Ascending aorta (tissue), 2 donors: ENCODE results near the gene PEX1. TPM values are rescaled to one million over a fixed set of nuclear protein-coding genes. Genes with fewer than 3 reads are reported as not detected.
"Not testable (repeated sequence)": the region's sequence is repeated elsewhere in the genome, so short reads cannot be mapped to it uniquely, and the experiment has no call there.

ENCODE experiments used
- DNase-seq, 2 donors: peaks; one replicate each; pipeline ENCODE4 v3.0.0-alpha.2; 2019; ENCODE audit warnings: low spot score in 2 of 2
- H3K27ac ChIP-seq, 2 donors: fragments of 200-600 bp; sonication (generic); one replicate each; pipeline ENCODE4 v1.5.1; 2016 to 2017; ENCODE audit warnings: mild to moderate bottlenecking in 1 of 2
- H3K27me3 ChIP-seq: fragments of 200-600 bp; sonication (generic); one replicate; pipeline ENCODE4 v1.5.1; 2017
- H3K36me3 ChIP-seq, 2 donors: fragments of 200-600 bp; sonication (generic); one replicate each; pipeline ENCODE4 v1.5.1; 2016
- H3K4me1 ChIP-seq, 2 donors: fragments of 200-600 bp; sonication (generic); one replicate each; pipeline ENCODE4 v1.5.1; 2016 to 2017; ENCODE audit warnings: mild to moderate bottlenecking in 1 of 2
- H3K4me3 ChIP-seq, 2 donors: fragments of 200-600 bp; sonication (generic); one replicate each; pipeline ENCODE4 v1.5.1; 2016 to 2017; ENCODE audit warnings: mild to moderate bottlenecking in 1 of 2
- H3K9me3 ChIP-seq, 2 donors: fragments of 200-600 bp; sonication (generic); one replicate each; pipeline ENCODE4 v1.5.1; 2016
- intact Hi-C: fragments of 100-400 bp; cut with DNase I; formaldehyde crosslinking; loops from one replicate; pipeline ENCODE4 v1.15.1; 2023
- total RNA-seq: library from RNA; depleted of rRNA; stranded (reverse); fragments of >200 nt; gene quantifications from one replicate; pipeline ENCODE4 v1.1.0, GENCODE V29; 2016
- TF ChIP-seq, protein P1 (sequence below), 3 experiments: fragments of 200-600 bp in 2 of 3; fragments of 450-650 bp in 1 of 3; sonication (generic) in 2 of 3; IDR thresholded peaks; one replicate each; pipeline ENCODE4 v1.5.1; 2016 to 2019; ENCODE audit warnings: antibody characterized with exemption in 3 of 3, mild to moderate bottlenecking in 1 of 3, moderate library complexity in 1 of 3

Gene PEX1
- total RNA-seq, 1 donor from 2014 or later, result 6.5 TPM

DNA sequence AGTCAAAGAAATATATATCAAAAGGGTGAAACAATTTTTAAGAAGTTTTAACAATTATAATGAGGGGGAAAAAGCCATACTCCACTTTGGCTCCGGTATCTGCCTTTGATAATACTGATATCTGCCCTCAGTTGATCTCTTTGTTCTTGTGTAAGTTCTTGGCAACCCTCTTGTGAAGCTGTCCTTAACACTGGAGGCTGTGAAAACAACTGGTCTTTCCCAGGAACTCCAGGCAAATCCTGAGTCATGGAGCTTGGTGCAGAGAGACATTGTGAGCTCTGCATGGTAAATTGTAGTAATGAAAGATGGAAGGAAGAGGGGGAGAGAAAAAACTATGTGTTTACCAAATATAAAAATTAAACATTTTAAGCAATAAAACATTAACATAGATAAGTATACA, 38.7 kb downstream of the PEX1 start:
- intact Hi-C loops, result no loop called here
- Histone ChIP-seq H3K27me3 (no peaks in the 10 kb centered on the region), H3K4me1 (no peaks in the 10 kb centered on the region), H3K4me3 (no peak overlapping the region), H3K36me3 (peaks cover 43 to 85% of the 10 kb centered on the region in 2 donors), H3K27ac (no peak overlapping the region), H3K9me3 (no peaks in the 10 kb centered on the region)
- DNase-seq, result no peak
- TF ChIP-seq, protein P1, sequence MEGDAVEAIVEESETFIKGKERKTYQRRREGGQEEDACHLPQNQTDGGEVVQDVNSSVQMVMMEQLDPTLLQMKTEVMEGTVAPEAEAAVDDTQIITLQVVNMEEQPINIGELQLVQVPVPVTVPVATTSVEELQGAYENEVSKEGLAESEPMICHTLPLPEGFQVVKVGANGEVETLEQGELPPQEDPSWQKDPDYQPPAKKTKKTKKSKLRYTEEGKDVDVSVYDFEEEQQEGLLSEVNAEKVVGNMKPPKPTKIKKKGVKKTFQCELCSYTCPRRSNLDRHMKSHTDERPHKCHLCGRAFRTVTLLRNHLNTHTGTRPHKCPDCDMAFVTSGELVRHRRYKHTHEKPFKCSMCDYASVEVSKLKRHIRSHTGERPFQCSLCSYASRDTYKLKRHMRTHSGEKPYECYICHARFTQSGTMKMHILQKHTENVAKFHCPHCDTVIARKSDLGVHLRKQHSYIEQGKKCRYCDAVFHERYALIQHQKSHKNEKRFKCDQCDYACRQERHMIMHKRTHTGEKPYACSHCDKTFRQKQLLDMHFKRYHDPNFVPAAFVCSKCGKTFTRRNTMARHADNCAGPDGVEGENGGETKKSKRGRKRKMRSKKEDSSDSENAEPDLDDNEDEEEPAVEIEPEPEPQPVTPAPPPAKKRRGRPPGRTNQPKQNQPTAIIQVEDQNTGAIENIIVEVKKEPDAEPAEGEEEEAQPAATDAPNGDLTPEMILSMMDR (IDR thresholded peaks at IDR 0.05), result no peak

DNA sequence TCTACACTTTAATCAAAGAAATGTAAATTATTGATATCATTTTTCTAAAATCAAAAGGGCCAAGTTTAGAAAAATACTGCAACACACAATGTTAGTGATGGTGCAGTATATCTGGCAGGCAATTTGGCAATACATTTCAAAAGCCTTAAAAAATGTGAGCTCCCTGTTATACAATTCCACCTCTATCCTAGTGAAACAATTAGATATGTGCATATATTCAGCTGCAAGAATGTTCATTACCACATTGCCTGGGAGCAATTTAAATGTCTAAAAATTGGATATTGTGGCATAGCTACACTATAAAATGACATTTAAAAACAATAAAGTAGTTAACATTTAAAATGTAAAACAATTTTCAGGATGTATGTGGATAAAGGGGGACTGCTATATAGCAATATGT, 40.5 kb downstream of the PEX1 start:
- no peaks in the 10 kb centered on the region for H3K9me3 ChIP-seq
- no peaks in the 10 kb centered on the region for H3K27me3 ChIP-seq
- TF ChIP-seq, protein P1 (IDR thresholded peaks at IDR 0.05), result no peak
- H3K36me3 ChIP-seq, result peaks cover 40 to 66% of the 10 kb centered on the region in 2 donors
- no peak for DNase-seq
- H3K27ac ChIP-seq, result no peak overlapping the region
- intact Hi-C loops, result no loop called here
- no peak overlapping the region for H3K4me3 ChIP-seq
- H3K4me1 ChIP-seq, result no peaks in the 10 kb centered on the region

DNA sequence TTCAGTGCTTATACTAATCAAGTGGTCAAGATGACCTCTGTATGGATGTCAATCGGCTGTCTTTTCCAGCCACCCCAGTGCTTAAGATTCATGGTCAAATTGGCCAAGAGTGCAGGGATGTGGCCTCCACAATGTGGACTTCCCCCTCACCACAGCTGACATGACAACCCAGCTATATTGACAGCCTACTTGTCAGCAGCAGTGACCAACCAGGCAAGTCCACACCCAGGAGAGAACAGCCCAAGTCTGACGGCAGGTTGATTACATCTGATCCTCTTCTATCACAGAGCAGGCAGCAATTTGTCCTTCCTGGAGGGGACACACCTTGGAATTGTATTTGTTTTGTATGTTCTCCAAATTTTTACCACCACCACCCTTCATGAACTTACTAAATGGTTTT, 42.3 kb downstream of the PEX1 start:
- Histone ChIP-seq H3K9me3 (no peaks in the 10 kb centered on the region), H3K4me1 (no peaks in the 10 kb centered on the region), H3K27me3 (no peaks in the 10 kb centered on the region), H3K27ac (no peak overlapping the region), H3K4me3 (no peak overlapping the region), H3K36me3 (peaks cover 30 to 49% of the 10 kb centered on the region in 2 donors)
- TF ChIP-seq, protein P1 (IDR thresholded peaks at IDR 0.05), result no peak
- intact Hi-C loops, result no loop called here
- no peak for DNase-seq

DNA sequence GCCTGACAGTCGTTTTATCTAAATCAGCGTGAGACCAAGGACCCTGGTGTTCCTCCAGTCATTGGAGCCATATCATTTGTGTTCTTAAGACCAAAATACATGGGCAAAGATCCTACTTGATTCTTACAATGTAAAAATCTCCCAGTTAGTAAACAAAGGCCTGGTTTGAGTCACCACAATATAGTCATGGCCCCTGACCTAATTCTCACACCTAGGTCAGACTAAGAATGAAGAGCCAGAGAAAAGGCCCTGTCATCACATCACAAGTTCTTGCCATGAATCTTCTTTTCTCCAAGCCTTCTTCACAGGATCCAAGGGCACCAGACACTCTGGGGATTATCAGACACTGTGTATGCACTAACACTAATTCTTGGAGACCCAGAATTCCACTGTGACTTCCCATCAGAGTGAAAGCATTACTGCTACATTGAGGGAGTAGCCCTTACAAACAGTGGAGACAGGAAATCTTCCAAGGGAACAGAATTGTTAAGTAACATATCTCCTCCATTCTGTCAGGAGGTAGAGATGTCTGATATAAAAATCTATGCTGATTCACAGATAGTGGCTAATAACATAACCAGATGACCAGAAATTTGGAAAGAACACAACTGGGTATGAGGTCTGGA, 42.9 kb downstream of the PEX1 start:
- TF ChIP-seq, protein P1 (IDR thresholded peaks at IDR 0.05), result no peak
- intact Hi-C loops, result no loop called here
- no peaks in the 10 kb centered on the region for H3K27me3 ChIP-seq
- no peak for DNase-seq
- H3K4me3 ChIP-seq, result no peak overlapping the region
- peaks cover 27 to 45% of the 10 kb centered on the region in 2 donors for H3K36me3 ChIP-seq
- no peaks in the 10 kb centered on the region for H3K4me1 ChIP-seq
- H3K9me3 ChIP-seq, result no peaks in the 10 kb centered on the region
- no peak overlapping the region for H3K27ac ChIP-seq

DNA sequence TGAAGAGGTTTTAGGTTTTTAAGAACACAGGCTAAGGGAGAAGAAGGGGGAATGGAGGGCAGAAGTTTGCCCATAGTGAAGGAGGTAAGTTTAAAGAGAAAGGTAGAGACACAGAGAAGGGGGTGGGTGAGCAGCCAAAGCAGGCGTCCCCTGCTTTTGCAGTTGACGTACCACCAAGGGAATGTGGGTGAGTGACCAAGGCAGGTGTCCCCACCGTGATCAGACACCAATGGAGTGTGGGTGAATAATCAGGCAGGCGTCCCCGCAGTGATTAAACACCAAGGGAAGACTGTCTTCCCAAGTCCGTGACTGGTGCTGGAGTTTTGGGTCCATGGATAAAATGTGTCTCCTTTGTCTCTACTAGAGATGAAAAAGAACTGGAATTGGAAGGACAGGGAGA, 44.1 kb downstream of the PEX1 start:
- DNase-seq, H3K4me1 ChIP-seq, H3K4me3 ChIP-seq, H3K9me3 ChIP-seq, H3K27me3 ChIP-seq, H3K27ac ChIP-seq, intact Hi-C loops: not testable (repeated sequence)
- H3K36me3 ChIP-seq, result peaks cover 22 to 33% of the 10 kb centered on the region in 2 donors

DNA sequence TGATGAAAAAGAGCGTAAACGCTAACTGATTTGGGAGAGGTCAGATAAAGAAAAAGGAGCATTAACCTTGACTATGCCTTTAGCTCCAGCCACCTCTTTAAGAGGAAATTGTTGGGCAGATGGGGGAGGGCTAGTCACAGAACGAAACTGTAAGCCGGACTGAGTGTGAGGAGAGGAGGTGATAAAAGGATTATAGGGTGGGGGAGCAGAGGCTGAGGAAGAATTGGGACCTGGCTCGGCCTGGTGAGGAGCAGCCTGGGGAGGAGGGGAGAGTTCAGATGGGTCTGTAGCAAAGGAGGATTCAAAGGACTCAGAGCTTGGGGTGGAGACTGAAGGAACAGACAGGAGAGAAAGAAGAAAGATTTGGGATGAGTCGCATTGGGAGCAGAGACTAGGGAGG, 44.7 kb downstream of the PEX1 start:
- H3K36me3 ChIP-seq, result peaks cover 16 to 28% of the 10 kb centered on the region in 2 donors
- DNase-seq, H3K27me3 ChIP-seq, H3K27ac ChIP-seq, H3K4me1 ChIP-seq, H3K9me3 ChIP-seq, H3K4me3 ChIP-seq, intact Hi-C loops: not testable (repeated sequence)

DNA sequence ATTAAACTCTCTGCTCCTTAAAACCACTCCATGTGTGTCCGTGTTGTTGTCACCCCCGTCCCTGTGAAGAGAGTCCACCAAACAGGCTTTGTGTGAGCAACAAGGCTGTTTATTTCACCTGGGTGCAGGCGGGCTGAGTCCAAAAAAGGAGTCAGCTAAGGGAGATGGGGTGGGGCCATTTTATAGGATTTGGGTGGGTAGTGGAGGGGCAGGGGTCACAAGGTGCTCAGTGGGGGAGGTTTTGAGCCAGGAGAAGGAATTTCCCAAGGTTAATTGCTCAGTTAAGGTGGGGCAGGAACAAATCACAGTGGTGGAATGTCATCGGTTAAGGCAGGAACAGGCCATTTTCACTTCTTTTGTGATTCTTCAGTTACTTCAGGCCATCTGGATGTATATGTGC, 49.2 kb downstream of the PEX1 start:
- H3K27me3 ChIP-seq, H3K4me1 ChIP-seq, DNase-seq, H3K27ac ChIP-seq, H3K9me3 ChIP-seq, intact Hi-C loops, H3K4me3 ChIP-seq, H3K36me3 ChIP-seq: not testable (repeated sequence)
